ENCODE measurements around the gene POU6F2. TPM values are rescaled to one million over a fixed set of nuclear protein-coding genes. Genes with fewer than 3 reads are reported as not detected.

The POU6F2 gene
- total RNA-seq, 1 experiment from 2014 or later: 2.9 TPM

DNA sequence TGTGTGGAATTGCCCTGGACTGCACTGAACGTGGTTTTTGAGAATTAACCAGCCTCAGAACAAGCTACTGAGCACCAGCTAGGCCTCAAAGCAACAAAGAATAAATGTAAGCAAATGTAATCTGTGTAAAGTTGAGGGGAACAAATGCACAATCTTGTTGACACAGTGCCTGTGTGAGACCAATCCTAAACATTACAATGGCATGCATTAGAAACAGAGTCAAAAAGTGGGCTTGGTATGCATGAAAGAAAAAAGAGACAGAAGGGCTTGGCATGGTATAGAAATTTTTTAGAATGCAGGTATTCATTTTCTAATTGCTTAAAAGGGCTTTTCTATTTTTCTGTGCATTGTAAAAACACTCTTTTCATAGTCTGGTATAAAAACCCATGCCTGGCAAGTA is 224.3 kb downstream of the POU6F2 start:
- H3K4me1 Mint-ChIP-seq: peaks cover 26% of the 10 kb centered on the region
- TF ChIP-seq ZNF423 (CRISPR knock-in tag; IDR thresholded peaks at IDR 0.05): no peak
- TF ChIP-seq, protein P1, sequence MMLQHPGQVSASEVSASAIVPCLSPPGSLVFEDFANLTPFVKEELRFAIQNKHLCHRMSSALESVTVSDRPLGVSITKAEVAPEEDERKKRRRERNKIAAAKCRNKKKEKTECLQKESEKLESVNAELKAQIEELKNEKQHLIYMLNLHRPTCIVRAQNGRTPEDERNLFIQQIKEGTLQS (CRISPR knock-in tag; conservative IDR thresholded peaks at IDR 0.05): no peak
- TF ChIP-seq, protein P2, sequence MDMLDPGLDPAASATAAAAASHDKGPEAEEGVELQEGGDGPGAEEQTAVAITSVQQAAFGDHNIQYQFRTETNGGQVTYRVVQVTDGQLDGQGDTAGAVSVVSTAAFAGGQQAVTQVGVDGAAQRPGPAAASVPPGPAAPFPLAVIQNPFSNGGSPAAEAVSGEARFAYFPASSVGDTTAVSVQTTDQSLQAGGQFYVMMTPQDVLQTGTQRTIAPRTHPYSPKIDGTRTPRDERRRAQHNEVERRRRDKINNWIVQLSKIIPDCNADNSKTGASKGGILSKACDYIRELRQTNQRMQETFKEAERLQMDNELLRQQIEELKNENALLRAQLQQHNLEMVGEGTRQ (CRISPR knock-in tag; IDR thresholded peaks at IDR 0.05): no peak
- TF ChIP-seq NFATC4 (CRISPR knock-in tag; IDR thresholded peaks at IDR 0.05): no peak
- TF ChIP-seq GRHL2 (CRISPR knock-in tag; IDR thresholded peaks at IDR 0.05; ENCODE audit: insufficient replicate concordance, severe bottlenecking): no peak
- TF ChIP-seq, protein P3, sequence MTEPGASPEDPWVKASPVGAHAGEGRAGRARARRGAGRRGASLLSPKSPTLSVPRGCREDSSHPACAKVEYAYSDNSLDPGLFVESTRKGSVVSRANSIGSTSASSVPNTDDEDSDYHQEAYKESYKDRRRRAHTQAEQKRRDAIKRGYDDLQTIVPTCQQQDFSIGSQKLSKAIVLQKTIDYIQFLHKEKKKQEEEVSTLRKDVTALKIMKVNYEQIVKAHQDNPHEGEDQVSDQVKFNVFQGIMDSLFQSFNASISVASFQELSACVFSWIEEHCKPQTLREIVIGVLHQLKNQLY (CRISPR knock-in tag; IDR thresholded peaks at IDR 0.05): no peak
- TF ChIP-seq JAZF1 (CRISPR knock-in tag; IDR thresholded peaks at IDR 0.05): no peak
- TF ChIP-seq, protein P4, sequence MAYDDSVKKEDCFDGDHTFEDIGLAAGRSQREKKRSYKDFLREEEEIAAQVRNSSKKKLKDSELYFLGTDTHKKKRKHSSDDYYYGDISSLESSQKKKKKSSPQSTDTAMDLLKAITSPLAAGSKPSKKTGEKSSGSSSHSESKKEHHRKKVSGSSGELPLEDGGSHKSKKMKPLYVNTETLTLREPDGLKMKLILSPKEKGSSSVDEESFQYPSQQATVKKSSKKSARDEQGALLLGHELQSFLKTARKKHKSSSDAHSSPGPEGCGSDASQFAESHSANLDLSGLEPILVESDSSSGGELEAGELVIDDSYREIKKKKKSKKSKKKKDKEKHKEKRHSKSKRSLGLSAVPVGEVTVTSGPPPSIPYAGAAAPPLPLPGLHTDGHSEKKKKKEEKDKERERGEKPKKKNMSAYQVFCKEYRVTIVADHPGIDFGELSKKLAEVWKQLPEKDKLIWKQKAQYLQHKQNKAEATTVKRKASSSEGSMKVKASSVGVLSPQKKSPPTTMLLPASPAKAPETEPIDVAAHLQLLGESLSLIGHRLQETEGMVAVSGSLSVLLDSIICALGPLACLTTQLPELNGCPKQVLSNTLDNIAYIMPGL (CRISPR knock-in tag; IDR thresholded peaks at IDR 0.05): no peak
- TF ChIP-seq, protein P5, sequence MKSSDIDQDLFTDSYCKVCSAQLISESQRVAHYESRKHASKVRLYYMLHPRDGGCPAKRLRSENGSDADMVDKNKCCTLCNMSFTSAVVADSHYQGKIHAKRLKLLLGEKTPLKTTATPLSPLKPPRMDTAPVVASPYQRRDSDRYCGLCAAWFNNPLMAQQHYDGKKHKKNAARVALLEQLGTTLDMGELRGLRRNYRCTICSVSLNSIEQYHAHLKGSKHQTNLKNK (CRISPR knock-in tag; IDR thresholded peaks at IDR 0.05): no peak
- TF ChIP-seq, protein P6, sequence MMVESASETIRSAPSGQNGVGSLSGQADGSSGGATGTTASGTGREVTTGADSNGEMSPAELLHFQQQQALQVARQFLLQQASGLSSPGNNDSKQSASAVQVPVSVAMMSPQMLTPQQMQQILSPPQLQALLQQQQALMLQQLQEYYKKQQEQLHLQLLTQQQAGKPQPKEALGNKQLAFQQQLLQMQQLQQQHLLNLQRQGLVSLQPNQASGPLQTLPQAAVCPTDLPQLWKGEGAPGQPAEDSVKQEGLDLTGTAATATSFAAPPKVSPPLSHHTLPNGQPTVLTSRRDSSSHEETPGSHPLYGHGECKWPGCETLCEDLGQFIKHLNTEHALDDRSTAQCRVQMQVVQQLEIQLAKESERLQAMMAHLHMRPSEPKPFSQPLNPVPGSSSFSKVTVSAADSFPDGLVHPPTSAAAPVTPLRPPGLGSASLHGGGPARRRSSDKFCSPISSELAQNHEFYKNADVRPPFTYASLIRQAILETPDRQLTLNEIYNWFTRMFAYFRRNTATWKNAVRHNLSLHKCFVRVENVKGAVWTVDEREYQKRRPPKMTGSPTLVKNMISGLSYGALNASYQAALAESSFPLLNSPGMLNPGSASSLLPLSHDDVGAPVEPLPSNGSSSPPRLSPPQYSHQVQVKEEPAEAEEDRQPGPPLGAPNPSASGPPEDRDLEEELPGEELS (CRISPR knock-in tag; IDR thresholded peaks at IDR 0.05): no peak
- TF ChIP-seq RELA (CRISPR knock-in tag; IDR thresholded peaks at IDR 0.05; ENCODE audit: borderline replicate concordance): no peak
- TF ChIP-seq, protein P7, sequence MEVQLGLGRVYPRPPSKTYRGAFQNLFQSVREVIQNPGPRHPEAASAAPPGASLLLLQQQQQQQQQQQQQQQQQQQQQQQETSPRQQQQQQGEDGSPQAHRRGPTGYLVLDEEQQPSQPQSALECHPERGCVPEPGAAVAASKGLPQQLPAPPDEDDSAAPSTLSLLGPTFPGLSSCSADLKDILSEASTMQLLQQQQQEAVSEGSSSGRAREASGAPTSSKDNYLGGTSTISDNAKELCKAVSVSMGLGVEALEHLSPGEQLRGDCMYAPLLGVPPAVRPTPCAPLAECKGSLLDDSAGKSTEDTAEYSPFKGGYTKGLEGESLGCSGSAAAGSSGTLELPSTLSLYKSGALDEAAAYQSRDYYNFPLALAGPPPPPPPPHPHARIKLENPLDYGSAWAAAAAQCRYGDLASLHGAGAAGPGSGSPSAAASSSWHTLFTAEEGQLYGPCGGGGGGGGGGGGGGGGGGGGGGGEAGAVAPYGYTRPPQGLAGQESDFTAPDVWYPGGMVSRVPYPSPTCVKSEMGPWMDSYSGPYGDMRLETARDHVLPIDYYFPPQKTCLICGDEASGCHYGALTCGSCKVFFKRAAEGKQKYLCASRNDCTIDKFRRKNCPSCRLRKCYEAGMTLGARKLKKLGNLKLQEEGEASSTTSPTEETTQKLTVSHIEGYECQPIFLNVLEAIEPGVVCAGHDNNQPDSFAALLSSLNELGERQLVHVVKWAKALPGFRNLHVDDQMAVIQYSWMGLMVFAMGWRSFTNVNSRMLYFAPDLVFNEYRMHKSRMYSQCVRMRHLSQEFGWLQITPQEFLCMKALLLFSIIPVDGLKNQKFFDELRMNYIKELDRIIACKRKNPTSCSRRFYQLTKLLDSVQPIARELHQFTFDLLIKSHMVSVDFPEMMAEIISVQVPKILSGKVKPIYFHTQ (CRISPR knock-in tag; IDR thresholded peaks at IDR 0.05): no peak
- no peak overlapping the region for H3K4me3 Mint-ChIP-seq
- CTCF ChIA-PET: no interaction called here
- no peak for ATAC-seq
- no peak for DNase-seq (ENCODE audit: low spot score)
- H3K27me3 Mint-ChIP-seq (ENCODE audit: low read depth): no peaks in the 10 kb centered on the region
- H3K36me3 Mint-ChIP-seq: no peaks in the 10 kb centered on the region
- H3K27ac Mint-ChIP-seq: peak overlapping the region; percentile 50
- H3K9me3 Mint-ChIP-seq: no peaks in the 10 kb centered on the region
- POLR2A ChIA-PET: no interaction called here

DNA sequence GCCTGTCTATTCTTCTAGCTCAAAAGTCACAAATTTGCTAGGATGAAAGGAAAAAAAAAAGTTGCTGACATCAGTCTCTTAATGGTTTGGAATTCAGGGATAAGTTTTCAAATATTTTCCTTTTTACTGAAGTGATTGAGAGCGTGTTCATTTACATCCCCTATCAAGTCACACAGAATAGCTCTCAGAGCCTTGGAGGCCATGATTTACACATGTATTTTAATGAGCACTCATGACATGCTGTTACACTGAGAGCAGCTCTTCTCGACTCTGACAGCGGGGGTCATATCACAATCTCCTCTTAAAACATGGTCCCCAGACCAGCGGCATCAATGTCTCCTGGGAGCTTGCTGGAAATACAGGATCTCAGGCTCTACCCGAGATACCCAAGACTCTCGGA is 232.7 kb downstream of the POU6F2 start:
- ATAC-seq: no peak
- DNase-seq (ENCODE audit: low spot score): no peak
- Mint-ChIP-seq H3K4me3 (no peak overlapping the region), H3K27ac (no peak overlapping the region), H3K36me3 (no peaks in the 10 kb centered on the region), H3K4me1 (no peaks in the 10 kb centered on the region), H3K27me3 (ENCODE audit: low read depth) (no peaks in the 10 kb centered on the region), H3K9me3 (no peaks in the 10 kb centered on the region)
- POLR2A ChIA-PET: no interaction called here
- CTCF ChIA-PET: no interaction called here
- TF ChIP-seq ZNF219 (CRISPR knock-in tag; IDR thresholded peaks at IDR 0.05; ENCODE audit: borderline replicate concordance) (no peak), ZNF671 (CRISPR knock-in tag; IDR thresholded peaks at IDR 0.05) (no peak), ZBTB21 (CRISPR knock-in tag; IDR thresholded peaks at IDR 0.05; ENCODE audit: borderline replicate concordance) (no peak), TCF7 (CRISPR knock-in tag; IDR thresholded peaks at IDR 0.05; ENCODE audit: low read depth) (no peak), ZNF121 (CRISPR knock-in tag; IDR thresholded peaks at IDR 0.05) (no peak)
- TF ChIP-seq, protein P8, sequence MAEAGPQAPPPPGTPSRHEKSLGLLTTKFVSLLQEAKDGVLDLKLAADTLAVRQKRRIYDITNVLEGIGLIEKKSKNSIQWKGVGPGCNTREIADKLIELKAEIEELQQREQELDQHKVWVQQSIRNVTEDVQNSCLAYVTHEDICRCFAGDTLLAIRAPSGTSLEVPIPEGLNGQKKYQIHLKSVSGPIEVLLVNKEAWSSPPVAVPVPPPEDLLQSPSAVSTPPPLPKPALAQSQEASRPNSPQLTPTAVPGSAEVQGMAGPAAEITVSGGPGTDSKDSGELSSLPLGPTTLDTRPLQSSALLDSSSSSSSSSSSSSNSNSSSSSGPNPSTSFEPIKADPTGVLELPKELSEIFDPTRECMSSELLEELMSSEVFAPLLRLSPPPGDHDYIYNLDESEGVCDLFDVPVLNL (CRISPR knock-in tag; IDR thresholded peaks at IDR 0.05; ENCODE audit: borderline replicate concordance, low read depth): no peak
- TF ChIP-seq, protein P9, sequence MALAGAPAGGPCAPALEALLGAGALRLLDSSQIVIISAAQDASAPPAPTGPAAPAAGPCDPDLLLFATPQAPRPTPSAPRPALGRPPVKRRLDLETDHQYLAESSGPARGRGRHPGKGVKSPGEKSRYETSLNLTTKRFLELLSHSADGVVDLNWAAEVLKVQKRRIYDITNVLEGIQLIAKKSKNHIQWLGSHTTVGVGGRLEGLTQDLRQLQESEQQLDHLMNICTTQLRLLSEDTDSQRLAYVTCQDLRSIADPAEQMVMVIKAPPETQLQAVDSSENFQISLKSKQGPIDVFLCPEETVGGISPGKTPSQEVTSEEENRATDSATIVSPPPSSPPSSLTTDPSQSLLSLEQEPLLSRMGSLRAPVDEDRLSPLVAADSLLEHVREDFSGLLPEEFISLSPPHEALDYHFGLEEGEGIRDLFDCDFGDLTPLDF (CRISPR knock-in tag; IDR thresholded peaks at IDR 0.05): no peak
